MCF 10A (cell line): ENCODE measurements around the gene UNC80. TPM values are rescaled to one million over a fixed set of nuclear protein-coding genes. Genes with fewer than 3 reads are reported as not detected.

Experiments used
- Bru-seq: library from RNA; stranded (reverse); fragments of 400-500 nt; gene quantifications from one replicate; lab custom pipeline; 2021; lab: Mats Ljungman, UMichigan
- BruChase-seq, 2 experiments: library from RNA; stranded (reverse); fragments of 400-500 nt; gene quantifications; one replicate each; lab custom pipeline; 2021; lab: Mats Ljungman, UMichigan
- BruUV-seq: library from RNA; stranded (reverse); fragments of 400-500 nt; replicated peaks from 2 replicates; lab custom pipeline; 2021; lab: Mats Ljungman, UMichigan
- CTCF ChIA-PET: fragments of 300-600 bp; sonication (Branson Sonifier 250); formaldehyde crosslinking; extraction: SDS; loops from one replicate; lab custom pipeline; 2021; ENCODE audit warnings: antibody characterized with exemption, inconsistent platforms; lab: Yijun Ruan, JAX
- POLR2A ChIA-PET: fragments of 300-600, 350-650 bp; sonication (Branson Sonifier 250); formaldehyde crosslinking; extraction: SDS; loops from one replicate; lab custom pipeline; 2020; ENCODE audit warnings: antibody characterized with exemption, inconsistent platforms; lab: Yijun Ruan, JAX
- DNase-seq: peaks from one replicate; pipeline ENCODE4 v3.0.0-alpha.2; 2018; ENCODE audit not compliant: unreplicated experiment
- H3K27ac Mint-ChIP-seq: one replicate; pipeline ENCODE4 v1.8.0; 2022; ENCODE audit warnings: mild to moderate bottlenecking, low read depth, mixed read lengths; ENCODE audit not compliant: unreplicated experiment
- H3K27me3 Mint-ChIP-seq: one replicate; pipeline ENCODE4 v1.8.0; 2022; ENCODE audit warnings: mixed read lengths; ENCODE audit not compliant: insufficient read depth, unreplicated experiment
- H3K36me3 Mint-ChIP-seq: one replicate; pipeline ENCODE4 v1.8.0; 2022; ENCODE audit warnings: mild to moderate bottlenecking, moderate library complexity, mixed read lengths; ENCODE audit not compliant: insufficient read depth, unreplicated experiment
- H3K4me1 Mint-ChIP-seq: one replicate; pipeline ENCODE4 v1.8.0; 2022; ENCODE audit warnings: mixed read lengths; ENCODE audit not compliant: insufficient read depth, unreplicated experiment
- H3K4me3 Mint-ChIP-seq: one replicate; pipeline ENCODE4 v1.8.0; 2022; ENCODE audit warnings: mild to moderate bottlenecking, moderate library complexity, mixed read lengths; ENCODE audit not compliant: unreplicated experiment
- H3K9me3 Mint-ChIP-seq: one replicate; pipeline ENCODE4 v1.8.0; 2022; ENCODE audit warnings: mixed read lengths; ENCODE audit not compliant: unreplicated experiment
- CTCF ChIP-seq: fragments of 200-600 bp; IDR thresholded peaks from one replicate; pipeline ENCODE4 v1.8.0; 2022; ENCODE audit warnings: antibody characterized with exemption, mild to moderate bottlenecking; ENCODE audit not compliant: unreplicated experiment
- intact Hi-C: fragments of 100-400 bp; cut with micrococcal nuclease; formaldehyde crosslinking; loops from 2 replicates; pipeline ENCODE4 v1.14.1; 2022
- long read RNA-seq: library from polyadenylated mRNA; stranded (forward); transcript quantifications from one replicate; pipeline ENCODE4 v2.0.0, GENCODE V29; 2022
- total RNA-seq: library from RNA; stranded (reverse); gene quantifications from 2 replicates; pipeline ENCODE4 v1.2.3, GENCODE V29; 2022

The UNC80 gene
- total RNA-seq (not detected in 2 replicates), Bru-seq, nascent RNA (percentile 1 among the genes with signal in this experiment), BruChase-seq, experiment 1, labeled RNA remaining after a 6-hour chase (percentile 1 among the genes with signal in this experiment), BruChase-seq, experiment 2, labeled RNA remaining after a 2-hour chase (percentile 1 among the genes with signal in this experiment)
- long read RNA-seq, result 0 reads

GRCh38 chr2:209771474-209772289, at the start of gene UNC80:
Gene UNC80 (plus strand): TSS chr2:209771832. CDS start chr2:209772073, 241 bp downstream.
- no TSS peak for BruUV-seq
- Mint-ChIP-seq H3K36me3 (no peaks in the 10 kb centered on the region), H3K4me3 (no peak within 1 kb of the TSS), H3K4me1 (no peaks in the 10 kb centered on the region), H3K27me3 (peaks cover 10% of the 10 kb centered on the region), H3K9me3 (no peaks in the 10 kb centered on the region), H3K27ac (no peak within 1 kb of the TSS)
- CTCF ChIA-PET, result interaction anchor here (0.6 to 1.5 kb wide), 3 partner anchors 12 to 348 kb away, joined by 3 read pairs; no protein-coding TSS in a partner anchor
- POLR2A ChIA-PET, result interaction anchor here (0.7 kb wide), 1 partner anchor 1244 kb away, joined by 3 read pairs; no protein-coding TSS in a partner anchor
- peak; percentile 39 for DNase-seq
- intact Hi-C loops, result no loop called here
- TF ChIP-seq CTCF, result no peak

GRCh38 chr2:209726311-209726710, 45.3 kb upstream of the UNC80 start:
- Mint-ChIP-seq H3K9me3 (no peaks in the 10 kb centered on the region), H3K36me3 (no peaks in the 10 kb centered on the region), H3K27ac (peak overlapping the region; percentile 35), H3K27me3 (no peaks in the 10 kb centered on the region), H3K4me3 (no peak overlapping the region), H3K4me1 (no peaks in the 10 kb centered on the region)
- TF ChIP-seq CTCF, result no peak
- intact Hi-C loops, result no loop called here
- ChIA-PET POLR2A (interaction anchor here (0.7 to 1.5 kb wide), 3 partner anchors 9 to 188 kb away, joined by 3 to 4 read pairs (median 4); no protein-coding TSS in a partner anchor), CTCF (interaction anchor here (0.6 to 0.8 kb wide), 2 partner anchors 294 to 1511 kb away, joined by 3 read pairs; no protein-coding TSS in a partner anchor)
- peak; percentile 80 for DNase-seq
- BruUV-seq, result no TSS peak

- BruUV-seq, result no TSS peak
- Mint-ChIP-seq H3K4me3 (no peak overlapping the region), H3K27me3 (no peaks in the 10 kb centered on the region), H3K36me3 (no peaks in the 10 kb centered on the region), H3K4me1 (no peaks in the 10 kb centered on the region), H3K27ac (no peak overlapping the region), H3K9me3 (no peaks in the 10 kb centered on the region)
- intact Hi-C loops, result no loop called here
- CTCF ChIA-PET, result interaction anchor here (0.5 to 1.0 kb wide), 2 partner anchors 13 to 224 kb away, joined by 3 to 4 read pairs; no protein-coding TSS in a partner anchor
- DNase-seq, result no peak
- no peak for TF ChIP-seq CTCF
- POLR2A ChIA-PET, result interaction anchor here (0.9 to 1.2 kb wide), 2 partner anchors 8 to 9 kb away, joined by 3 to 4 read pairs; no protein-coding TSS in a partner anchor
Measured at GRCh38 chr2:209727077-209727476, 44.6 kb upstream of the UNC80 start.

GRCh38 chr2:209734805-209735204, 36.8 kb upstream of the UNC80 start:
- no peak for TF ChIP-seq CTCF
- Mint-ChIP-seq H3K36me3 (no peaks in the 10 kb centered on the region), H3K27ac (no peak overlapping the region), H3K9me3 (no peaks in the 10 kb centered on the region), H3K4me3 (no peak overlapping the region), H3K4me1 (no peaks in the 10 kb centered on the region), H3K27me3 (no peaks in the 10 kb centered on the region)
- no TSS peak for BruUV-seq
- intact Hi-C loops, result no loop called here
- ChIA-PET POLR2A (interaction anchor here (1.3 to 1.5 kb wide), 2 partner anchors 8 to 28 kb away, joined by 3 to 4 read pairs; no protein-coding TSS in a partner anchor), CTCF (interaction anchor here (0.5 to 1.2 kb wide), 3 partner anchors 14 to 311 kb away, joined by 4 read pairs; partner anchors contain the start of gene MAP2)
- DNase-seq, result no peak
